Activated naive CD4-positive, alpha-beta T cell treated with anti-CD3 and anti-CD28 coated beads, Interleukin-2, amount 50 U/mL, for 16 hours (primary cell): ENCODE measurements around the gene ANXA10.
"Not testable (repeated sequence)": the region's sequence is repeated elsewhere in the genome, so short reads cannot be mapped to it uniquely, and the experiment has no call there.

ENCODE experiments used
- DNase-seq: peaks from one replicate; pipeline ENCODE4 v3.0.0-alpha.2; 2020

Gene ANXA10

DNA sequence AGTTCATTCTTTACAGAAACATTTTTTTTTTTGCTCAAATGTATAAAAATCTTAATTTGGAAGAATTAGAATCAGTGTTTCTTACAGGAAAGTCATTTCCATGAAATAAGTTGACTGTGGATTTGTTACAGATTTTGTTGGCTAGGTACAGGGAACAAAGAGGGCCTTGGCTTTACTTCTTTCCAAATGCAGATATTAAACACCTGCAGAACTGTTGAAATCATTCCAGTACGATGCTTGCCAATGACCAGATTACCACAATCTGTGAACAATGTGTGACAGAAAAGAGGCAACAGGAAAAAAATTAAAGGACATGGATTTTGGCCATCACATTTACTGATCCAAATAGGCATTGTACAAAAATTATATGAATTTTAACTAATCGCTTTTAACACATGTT lies 70.8 kb downstream of the ANXA10 start:
- no peak for DNase-seq

DNA sequence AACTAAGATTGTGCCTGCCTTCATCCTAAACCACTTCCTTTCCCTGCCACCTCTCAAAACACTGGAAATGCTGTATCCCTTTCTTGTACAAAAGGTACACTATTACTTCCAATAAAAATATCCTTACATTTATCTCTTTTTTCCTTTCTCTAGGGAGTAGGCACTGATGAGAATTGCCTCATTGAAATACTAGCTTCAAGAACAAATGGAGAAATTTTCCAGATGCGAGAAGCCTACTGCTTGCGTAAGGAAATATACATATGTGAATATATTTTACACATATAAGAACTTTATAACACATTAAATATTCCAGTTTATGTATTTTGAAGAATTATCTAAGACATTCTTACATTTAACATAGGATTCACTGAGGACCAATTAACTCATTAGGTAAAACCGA lies 71.7 kb downstream of the ANXA10 start:
- no peak for DNase-seq

DNA sequence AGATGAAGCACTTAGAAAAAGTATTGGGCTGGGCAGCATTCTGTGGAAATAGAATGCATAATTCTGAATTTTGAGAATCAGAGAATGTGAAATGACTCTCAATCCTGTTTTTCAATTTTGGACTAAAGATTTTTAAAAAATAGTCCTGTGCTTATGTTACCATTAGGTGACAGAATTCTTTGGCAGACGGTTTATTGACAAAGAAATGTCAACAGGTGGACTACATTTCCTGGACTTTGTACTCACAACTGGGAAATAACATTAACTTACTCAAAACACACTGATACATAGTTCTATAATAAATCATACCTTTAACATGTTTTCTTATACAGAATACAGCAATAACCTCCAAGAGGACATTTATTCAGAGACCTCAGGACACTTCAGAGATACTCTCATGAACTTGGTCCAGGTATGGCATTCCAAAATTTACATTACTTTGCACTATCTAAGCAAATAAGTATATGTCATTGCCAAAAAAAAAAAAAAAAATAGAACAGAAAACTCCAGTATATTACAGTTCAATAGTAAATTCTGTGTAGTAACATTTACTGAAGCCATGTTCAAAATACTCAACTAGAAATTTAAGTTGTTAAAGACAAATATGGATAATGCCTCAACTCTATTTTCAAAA lies 72.7 kb downstream of the ANXA10 start:
- DNase-seq: no peak

DNA sequence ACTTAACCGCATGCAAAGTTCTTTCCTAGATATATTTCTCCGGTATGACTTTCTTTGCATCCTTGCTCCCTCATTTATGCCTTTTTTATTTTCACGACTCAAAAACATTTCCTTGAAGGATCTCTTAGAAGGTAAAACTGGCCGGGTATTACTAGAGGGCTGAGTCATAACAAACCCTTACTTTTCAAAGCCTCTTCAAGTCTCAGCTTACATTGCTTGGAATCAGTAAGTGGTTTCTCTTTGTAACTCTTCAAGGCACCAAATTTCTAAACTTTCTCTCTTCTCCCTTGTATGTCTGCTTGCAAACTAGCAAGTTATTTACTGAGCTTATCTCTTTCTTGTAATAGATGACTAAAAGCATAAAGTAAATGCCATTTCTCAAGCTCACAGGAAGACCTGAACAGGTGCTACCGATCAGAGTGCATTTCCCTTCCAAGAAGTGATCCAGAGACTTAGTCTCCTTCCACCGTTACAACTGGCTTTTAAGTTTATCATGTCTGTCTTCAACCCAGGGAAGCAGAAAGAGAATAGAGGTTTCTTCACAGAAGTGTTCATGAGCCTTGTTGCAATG lies 75.5 kb downstream of the ANXA10 start:
- no peak for DNase-seq

DNA sequence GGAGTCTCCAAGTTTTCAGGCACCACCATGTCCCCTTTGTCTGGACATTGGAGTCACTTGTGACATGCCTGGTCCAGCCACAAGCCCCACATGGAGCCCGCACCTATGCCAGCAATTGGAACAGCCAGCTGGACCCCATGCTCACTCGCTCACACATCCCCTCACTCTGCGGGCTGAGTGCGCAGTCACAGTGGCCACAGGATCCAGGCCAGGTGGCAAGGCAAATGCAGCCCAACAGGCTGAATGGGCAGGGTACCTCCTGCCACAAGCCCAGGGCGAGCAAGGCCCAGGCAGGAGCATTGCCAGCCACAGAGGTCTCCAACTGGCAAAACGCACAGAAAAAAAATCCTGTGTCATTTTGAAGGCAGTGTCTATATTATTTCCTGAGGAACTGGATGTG lies 82.0 kb downstream of the ANXA10 start:
- no peak for DNase-seq

DNA sequence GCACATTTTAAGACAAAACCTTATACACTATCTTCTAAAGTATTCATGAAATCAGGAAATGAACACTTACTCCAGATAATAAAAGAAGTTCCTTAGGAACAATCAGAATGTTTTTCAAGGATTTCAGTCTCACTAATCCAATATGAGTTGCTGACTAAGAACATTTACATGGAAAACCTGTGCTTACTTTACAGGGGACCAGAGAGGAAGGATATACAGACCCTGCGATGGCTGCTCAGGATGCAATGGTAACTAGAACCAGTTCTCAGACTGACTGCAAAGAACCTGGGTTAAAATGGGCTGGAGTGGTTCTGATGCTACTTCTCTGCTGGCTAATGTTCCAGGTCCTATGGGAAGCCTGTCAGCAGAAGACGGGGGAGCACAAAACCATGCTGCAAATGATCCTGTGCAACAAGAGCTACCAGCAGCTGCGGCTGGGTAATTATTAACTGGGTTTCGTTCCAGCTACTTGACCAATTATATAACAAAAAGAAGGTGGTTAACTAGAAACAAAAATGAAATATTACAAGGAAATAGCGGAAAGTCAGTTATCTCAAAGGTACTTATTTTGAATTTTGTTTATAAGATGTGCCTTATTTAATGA lies 85.3 kb downstream of the ANXA10 start:
- DNase-seq: no peak

DNA sequence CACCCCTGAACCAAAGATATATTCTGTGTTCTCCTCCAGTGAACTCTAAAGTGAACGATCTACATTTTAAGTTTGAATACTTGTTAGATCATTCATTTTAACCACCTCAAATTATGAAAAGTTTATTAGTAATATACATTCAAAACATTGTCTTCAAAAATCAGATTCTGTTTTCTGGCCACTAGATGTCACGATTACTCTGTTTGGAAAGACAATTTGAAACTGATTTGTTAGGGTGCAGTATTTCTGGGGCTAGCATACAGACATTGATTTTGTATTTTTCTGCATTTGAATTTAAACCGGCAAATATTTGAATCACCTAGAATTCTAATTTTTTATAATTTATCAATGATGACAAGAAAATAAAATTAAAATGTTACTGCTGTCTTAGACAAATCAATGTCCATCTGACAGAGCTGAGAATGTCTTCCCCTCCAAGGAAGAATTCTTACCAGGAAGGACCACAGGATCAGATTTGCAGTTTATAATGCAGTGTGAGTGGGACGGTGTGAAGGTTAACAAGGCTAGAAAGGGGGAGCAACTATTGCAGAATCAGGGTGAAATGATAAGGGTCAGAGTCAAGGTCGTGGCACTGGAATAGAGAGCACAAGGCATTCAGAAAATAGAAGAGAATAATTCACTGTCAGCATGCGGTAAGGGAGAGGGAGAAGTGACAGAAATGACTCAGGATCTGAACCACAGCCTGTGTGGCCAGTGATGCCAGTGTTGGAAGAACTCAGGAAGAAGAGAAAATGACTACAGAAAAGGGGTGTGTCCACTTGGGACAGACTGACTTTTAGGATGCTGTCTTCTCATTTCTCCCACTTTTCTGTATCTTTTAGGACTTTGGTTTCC lies 91.6 kb downstream of the ANXA10 start:
- DNase-seq: no peak

DNA sequence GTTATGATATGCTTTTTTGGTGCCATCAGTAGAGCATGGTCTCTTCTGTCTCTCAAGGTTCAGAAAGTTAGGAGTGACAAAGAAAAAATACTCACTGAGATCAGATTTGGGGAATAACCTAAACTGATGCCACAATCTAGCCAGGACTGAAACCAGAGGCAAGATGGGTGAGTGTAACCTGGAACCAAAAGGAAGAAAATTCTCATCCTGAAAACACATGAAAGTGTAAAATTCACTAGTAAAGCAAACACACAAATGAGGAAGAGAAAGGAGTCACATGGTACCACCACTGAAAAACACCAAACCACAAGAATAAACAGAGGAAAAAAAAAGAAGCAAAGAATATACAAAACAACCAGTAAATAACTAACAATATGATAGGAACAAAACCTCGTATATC lies 96.4 kb downstream of the ANXA10 start:
- no peak for DNase-seq

DNA sequence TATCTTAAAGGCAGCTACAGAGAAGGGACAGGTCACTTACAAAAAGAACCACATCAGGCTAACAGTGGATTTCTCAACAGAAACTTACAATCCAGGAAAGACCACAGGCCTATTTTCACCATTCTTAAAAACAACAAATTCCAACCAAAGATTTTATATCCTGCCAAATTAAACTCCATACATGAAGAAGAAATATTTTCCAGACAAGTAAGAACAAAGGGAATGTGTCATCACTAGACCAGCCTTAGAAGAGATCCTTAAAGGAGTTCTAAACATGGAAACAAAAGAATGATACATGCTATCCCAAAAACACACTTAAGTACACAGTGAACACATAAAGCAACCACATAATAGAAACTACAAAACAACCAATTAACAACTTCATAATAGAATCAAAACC lies 105.6 kb downstream of the ANXA10 start:
- DNase-seq: no peak

DNA sequence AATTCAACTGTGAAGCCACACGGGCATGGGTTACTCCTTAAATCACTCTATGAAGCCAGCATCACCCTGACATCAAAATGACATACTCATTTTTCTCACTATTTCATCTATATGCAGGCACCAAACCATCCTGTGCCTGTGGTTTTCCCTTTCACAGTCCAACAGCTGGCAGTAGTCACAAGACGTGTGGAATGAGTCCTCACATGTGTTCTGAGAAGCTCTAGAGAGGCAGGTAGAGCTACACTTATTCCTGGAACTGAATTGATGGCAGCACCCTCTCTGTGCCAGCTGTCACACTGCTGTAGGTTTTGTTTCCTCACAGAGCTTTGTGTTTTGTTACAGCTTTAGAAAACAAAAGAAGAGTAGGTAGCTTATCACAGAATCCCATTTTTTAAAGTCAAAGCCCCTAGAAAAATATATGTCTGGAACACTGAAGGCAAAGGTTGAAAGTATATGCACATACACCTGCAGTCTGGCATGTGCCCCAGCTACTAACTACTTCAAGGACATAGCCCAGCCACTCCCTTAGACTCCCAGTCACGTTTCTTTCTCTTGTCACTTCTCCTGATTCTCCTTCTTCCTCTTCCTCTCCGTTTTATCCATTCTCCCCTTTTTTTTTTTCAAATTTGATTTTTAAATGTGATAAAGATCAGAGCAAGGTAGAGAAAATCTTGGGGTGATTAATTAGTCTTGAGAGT lies 107.1 kb downstream of the ANXA10 start:
- DNase-seq: no peak

DNA sequence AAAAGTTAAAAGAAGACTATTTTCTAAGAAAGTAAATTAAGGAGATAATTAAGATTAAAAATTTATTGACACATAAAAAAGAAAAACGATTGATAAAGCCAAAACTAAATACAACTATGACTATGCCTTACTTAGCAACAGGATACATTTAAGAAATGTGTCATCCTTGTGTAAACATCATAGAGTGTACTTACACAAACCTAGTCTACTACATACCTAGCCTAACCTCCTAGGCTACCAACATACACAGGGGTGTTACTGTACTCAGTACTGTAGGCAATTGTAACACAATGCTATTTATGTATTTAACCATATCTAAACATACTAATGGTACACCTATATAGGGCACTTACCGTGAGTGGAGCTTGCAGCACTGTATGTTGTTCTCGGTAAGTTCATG lies 108.3 kb downstream of the ANXA10 start:
- DNase-seq: no peak

DNA sequence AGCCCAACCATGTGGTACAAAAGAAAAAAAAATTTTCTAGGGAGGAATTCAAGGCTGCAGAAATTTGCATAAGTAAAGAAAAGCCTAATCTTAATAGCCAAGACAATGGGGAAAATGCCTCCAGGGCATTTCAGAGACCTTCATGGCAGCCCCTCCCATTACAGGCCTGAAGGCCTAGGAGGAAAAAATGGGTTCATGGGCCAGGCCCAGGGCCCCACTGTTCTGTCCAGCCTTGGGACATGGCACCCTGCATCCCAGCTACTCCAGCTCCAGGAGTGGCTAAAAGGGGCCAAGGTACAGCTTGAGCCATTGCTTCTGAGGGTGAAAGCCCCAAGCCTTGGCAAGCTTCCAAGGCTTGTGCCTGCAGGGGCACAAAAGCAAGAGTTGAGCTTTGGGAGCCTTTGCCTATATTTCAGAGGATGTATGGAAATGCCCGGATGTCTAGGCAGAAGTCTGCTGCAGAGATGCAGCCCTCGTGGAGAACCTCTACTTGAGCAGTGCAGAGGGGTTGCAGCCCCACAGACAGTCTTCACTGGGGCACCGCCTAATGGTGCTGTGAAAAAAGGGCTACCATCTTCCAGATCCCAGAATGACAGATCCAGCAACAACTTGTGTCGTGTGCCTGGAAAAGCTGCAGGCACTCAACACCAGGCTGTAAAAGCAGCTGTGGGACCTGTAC lies 111.0 kb downstream of the ANXA10 start:
- no peak for DNase-seq

DNA sequence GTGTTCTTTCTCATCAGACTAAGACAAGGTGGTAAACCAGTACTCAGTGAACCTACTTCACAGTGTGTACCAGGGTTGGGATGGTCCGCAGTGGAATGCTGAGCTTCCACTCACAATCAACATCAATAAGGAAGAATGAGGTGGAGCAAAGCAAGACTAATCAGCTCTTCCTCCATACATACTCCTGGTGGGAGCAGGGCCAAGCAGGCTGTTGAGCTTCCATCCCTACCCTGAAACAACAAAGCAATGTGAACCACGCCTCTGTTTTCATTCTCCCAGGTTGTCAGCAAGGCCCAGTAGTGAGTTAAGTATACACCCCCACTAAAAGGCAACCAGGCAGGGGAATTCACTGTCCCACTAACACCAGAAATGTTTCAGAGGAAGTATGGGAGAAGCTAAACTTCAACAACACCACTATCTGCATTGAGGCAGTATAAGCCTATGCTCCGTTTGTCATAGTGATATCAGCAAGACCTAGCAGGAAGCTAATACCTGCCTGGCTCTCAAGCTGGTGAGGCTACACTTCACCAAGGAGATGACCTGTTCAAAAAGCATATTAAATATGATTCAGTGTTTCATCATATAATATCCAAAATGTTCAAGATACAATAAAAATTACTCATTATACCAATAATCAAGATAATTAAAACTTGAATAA lies 116.7 kb downstream of the ANXA10 start:
- no peak for DNase-seq

DNA sequence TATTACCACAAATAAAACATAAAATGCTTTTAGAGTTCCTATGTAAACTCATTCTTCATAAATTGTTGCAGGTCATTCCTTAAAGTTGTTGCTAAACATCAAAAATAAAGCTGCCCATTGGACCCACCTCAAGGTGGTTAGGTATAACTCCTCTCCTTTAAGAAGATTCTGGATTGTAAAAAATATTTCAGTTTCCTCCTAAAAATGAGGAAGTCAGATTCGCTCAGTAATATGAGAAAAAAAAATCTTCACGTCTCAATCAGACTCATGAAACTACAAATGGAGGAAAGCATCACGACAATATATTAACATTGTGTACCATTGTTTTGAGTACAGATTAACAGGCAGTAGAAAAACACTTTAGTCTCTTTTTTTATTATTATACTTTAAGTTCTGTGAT lies 120.3 kb downstream of the ANXA10 start:
- DNase-seq: no peak

DNA sequence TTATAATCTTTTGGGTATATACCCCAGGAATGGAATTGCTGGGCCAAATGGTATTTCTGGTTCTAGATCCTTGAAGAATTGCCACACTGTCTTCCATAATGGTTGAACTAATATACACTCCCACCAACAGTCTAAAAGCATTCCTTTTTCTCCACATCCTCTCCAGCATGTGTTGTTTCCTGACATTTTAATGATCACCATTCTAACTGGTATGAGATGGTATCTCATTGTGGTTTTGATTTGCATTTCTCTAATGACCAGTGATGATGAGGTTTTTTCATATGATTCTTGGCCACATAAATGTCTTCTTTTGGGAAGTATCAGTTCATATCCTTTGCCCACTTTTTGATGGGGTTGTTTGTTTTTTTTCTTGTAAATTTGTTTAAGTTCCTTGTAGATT lies 121.2 kb downstream of the ANXA10 start:
- not testable (repeated sequence) for DNase-seq

DNA sequence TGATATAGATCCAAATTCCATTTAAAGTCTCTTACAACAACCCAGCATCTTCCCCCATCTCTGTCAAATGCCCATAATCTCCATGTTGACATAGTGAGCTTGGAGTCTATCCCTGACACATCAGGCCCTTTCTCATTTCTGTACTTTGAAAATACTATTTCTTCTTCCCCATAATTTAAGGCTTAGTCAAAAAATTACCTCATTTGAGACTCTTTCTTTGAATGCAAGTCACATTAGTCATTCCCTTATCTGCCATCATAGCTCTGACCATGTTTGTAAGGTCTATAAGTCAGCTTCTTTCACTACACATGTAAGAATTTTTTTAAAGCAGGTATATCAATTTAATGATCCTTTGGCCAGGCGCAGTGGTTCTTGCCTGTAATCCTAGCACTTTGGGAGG lies 126.3 kb downstream of the ANXA10 start:
- DNase-seq: no peak

DNA sequence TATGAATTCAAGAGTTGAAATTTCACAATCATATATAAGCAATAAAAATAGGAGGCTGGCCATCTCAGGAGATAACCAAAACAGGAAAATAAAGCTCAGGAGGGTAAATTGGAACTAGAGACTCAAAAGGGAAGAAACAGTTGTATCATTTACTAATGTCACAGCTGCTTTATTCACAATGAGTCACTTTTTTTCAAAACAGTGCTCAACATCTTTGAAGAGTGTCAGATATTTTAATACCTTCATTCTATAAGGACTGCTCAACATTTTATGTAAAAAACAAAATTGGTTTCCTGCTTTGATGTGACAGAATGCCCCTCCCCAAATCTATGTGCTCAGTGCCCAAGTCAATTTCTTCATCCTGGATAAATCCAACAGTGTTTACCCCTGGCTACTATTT lies 128.6 kb downstream of the ANXA10 start:
- no peak for DNase-seq

DNA sequence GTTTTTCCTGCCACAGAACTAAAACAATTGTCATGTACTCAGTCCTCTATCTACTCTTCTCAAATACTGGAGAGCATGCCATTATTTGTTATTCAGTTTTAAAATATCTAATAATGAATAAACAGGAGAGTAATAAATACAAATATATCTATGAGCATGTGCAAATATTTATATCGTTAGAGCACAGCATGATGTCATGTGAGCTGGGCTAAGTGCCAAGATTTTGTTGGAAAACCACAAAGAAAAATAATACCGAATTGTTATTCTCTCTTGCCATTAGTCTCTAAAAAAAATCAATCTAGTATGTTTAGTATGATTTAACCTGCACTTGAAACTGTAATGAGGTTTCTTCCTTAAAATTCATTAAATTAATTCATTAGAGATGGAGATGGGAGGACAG lies 129.0 kb downstream of the ANXA10 start:
- DNase-seq: no peak
